Measurements from ENCODE around the gene WDR44.

DNA sequence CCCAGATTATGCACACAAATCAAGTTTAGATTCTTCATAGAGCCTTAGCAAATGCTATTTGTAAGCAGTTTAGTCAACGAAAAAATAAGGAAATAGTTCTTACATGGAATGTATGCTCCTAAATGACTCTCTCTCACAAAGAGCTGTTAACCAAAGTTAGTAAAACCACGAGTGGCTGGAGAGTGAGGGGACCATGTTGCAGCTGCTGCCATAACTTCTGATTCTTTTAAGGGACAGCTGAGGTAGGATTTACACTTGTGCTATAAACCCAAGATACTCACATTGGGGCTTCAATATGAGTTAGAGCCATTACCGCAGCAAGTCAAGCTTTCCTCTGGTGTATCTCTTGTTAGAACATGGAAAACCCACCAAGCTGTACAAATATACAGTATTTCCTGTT is 152.4 kb downstream of the WDR44 start:
- TF ChIP-seq EZH2 (IDR thresholded peaks at IDR 0.05; ENCODE audit: insufficient read depth, poor library complexity, severe bottlenecking), result no peak
- no peak for TF ChIP-seq EZH2phosphoT487 (IDR thresholded peaks at IDR 0.05; ENCODE audit: insufficient read depth, low read depth)

Data from GM23248 (cell line).